Left forelimb (tissue), 1 donor: ENCODE results near the gene TBR1.

Source experiments
- DNase-seq: peaks from one replicate; pipeline ENCODE4 v3.0.0-alpha.2; 2018; ENCODE audit warnings: low spot score

The TBR1 gene

DNA sequence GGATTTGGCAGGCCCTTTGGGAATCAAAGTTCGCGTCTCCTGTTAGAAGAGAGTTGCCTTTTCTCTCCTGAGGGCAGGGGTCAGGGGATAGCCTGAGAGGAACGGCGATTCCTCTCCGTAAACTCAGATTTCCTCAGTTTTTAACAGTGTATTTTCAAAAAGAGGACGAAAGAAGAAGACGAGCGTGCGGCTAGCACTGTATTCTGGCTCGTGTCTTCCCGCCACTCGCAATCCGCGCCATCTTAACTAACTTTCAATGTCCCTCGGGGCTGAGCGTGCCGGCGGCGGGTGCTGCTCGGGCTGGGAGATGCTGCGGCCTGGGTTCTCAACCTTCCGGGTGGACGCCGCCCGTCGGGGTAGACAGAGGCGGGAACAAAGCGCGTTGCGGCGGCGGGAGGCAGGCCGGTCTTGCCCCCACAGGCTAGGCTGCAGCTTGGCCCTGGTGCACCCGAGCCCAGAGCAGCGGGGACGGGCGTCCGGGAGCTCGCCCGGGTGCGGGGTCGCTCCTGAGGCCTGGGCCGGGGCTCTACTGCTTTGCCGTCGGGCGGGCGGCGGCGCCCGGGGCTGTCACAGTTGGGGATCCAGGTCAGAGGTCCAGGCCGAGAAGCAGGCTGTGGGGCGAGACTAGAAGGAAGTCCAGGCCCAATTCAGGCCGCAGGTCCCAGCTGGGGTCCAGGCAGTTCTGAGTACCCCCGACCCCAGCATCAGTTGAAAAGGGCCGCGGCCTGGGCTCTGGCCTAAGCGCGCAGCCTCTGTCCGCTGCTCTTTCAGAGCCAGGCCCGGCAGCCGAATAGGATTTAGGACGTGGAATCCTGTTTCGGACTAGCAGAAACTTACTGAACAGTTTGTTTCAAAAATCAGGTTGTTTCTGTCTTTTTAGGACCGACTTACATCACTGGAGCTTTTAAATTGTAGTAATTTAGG is 11.8 kb downstream of the TBR1 start:
- peak; percentile 67 for DNase-seq

DNA sequence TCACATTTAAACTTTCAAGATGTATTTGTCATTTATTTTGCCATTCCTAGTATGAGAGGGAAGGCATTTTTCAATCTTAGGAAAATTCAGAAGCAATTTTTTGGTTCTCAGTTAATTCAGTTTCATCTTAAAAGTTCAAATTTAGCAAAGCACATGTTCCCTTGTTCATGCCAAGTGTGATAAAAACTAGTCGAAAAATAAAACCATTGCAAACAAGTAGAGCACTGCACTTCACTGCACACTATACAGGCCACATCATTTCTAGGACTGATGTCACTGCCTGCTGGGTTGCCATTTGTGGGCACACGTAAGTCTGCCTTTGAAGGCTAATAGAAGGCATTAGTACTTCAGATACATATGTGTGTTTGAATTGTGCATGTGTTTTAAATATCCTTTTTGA is 14.3 kb downstream of the TBR1 start:
- no peak for DNase-seq

DNA sequence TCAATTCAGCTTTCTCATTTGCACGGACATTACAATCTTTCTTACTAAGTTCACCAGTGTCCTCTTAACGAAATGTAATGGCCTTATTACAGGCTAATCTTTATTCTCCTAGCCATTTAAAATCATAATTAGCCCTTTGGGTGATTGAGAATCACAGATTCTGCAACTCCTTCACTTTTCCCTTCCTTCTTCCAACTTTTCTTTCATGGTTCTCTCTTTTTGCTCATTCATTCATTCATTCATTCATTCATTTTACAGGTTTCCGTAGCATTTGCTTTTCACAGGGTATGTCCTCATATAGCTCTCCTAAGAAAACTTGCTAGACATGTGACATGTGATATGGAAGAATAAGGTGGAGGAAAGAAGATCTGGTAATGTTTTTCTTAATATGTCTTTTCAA is 16.0 kb downstream of the TBR1 start:
- no peak for DNase-seq

DNA sequence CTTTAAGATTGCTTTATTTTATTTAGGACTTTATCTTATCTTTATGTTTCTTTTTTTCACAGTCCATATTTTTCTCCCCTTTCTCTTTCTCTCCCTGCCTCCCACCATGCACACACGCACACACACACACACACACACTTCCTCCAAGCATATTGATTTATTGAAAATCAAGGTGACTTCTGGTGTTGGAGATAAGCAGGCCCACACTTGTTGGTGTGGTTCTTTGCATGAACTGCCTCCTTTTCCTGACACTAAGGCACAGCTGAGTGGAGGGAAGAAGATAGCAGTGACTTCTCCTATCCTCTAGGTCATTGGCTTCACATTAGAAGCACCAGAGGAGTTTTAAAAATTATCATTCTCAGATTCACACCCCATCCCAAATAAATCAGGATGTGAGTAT is 18.0 kb downstream of the TBR1 start:
- DNase-seq, result no peak

DNA sequence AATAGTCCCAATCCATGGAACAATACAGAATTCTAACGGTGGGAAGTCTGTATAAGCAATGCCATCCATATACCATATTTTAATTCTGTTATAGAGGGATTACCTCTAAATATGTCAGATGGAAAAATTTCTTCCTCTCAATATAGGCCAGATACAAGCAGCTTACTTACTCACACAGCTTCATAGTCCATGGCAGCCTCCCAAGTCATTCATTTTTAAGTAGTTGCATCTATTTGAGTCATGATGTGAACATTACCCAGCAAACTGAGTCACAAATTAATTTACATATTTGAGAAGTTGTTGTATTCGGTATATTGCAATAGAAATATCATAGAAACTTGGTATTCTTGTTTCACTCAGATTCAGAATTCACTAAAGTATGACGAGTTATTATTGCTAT is 20.3 kb downstream of the TBR1 start:
- DNase-seq, result no peak

DNA sequence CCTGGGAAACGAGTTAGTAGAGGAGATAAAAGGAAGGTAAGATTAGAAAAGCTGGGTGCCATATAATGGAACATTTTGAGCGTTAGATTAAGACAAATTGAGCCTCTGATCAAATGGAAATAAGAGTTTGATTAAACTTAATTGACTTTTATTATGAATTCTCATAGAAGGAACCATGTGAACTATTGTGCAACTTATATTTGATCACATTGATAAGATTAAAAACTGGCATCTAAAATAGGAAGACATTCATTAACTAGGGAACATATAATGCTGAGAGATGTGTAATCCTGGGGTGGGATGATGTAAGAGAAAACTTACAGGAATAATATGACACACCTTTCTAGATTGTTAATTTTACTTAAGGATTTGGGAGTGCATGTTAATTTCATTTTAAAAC is 22.5 kb downstream of the TBR1 start:
- DNase-seq, result no peak

DNA sequence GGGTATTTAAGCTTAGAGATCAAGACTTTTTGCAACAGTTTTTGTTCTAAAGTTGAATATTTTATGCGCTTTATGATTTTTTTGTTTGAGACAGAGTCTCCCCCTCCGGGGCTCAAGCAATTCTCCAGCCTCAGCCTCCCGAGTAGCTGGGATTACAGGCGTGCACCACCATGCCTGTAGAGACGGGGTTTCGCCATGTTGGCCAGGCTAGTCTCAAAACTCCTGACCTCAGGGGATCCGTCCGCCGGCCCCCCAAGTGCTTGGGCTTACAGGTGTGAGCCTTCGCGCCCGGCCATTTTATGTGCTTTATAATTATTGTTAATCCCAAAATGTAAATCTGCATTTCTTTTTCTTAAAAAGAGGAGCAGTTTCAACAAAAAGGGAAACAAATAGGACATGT is 29.0 kb downstream of the TBR1 start:
- DNase-seq, result no peak

DNA sequence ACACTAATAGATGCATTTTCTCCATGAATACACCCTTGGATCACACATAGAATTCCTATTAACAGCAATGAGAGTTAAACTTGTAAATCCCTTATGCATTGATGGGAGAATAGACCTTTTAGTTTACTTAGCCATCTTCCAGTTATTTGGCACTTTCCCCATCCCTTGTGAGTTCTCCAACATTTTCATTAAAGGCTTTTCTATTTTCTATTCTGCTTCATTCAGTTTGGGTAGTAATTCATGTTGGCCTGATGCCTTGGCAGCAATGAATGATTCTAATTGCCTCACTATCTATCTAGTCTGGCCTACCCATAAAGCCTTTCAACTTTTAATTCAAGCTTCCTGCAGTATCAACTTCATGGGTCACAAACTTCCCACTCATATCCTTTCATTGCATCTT is 32.3 kb downstream of the TBR1 start:
- DNase-seq, result no peak

DNA sequence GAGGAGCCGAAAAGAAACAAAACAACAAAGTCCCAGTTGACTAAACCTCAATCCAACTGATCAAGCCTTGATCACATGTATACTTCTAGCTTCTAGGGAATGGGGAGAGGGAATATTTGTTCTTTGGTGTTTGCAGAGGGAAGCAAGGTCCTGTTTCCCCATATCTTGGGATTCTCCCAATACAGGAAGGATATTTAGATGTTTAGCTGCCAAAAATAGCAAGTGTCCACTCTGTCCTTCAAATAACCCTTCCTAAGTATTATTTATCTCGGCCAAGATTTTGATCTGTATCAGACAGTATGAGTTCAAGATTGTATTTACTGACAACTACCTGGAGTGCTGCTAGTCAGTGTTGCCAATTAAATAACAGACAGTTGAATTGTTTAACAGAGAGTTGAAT is 55.5 kb downstream of the TBR1 start:
- no peak for DNase-seq

DNA sequence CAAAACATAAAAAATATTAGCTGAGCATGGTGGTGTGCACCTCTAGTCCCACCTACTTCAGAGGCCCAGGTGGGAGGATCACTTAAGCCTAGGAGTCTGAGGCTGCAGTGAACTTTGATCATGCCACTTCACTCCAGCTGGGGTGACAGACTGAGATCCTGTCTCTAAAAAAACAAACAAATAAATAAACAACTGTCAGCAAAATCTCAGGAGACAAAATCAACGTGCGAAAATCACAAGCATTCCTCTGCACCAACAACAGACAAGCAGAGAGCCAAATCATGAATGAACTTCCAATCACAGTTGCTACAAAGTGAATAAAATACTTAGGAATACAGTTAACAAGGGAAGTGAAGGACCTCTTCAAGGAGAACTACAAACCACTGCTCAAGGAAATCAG is 58.8 kb downstream of the TBR1 start:
- DNase-seq, result no peak
